ENCODE data around the gene FAM120B.

The FAM120B gene

DNA sequence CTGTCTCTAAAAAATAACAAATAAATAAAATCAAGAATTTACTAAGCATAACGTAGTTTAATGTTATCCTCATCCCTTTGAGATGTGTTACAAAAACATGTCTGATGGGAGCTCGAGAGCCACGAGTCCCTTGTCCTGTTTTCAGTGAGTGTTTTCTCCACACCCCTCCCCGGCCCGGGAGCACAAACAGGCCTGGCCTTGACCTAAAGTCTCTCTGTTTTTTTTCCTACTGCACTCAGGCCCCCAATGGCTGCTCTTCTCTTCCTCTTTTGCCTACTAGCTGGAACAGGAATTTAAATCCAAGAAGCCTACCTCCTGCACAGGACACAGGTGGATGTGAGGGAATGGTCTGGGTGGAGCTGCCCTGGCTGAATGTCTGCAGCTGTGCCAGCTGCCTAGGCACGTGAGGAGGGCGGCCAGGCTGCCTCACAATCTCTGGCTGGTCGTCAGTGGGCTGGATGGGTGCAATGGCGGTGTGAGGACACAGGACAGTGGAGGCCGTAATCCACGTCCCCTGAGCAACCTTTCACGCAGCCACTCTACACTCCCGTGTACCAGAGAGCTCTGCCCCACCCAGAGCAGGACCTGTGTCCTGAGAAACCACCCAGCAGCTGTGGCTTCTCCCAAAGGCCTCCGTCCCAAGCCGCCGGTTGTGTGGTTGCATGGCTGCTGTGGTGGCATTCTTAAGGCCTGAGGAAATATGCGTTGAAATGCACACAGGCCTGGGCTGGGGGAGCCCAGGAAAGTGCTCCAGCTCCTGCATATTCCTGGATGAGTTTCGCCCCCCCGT is 117.5 kb downstream of the FAM120B start:
- no peak for DNase-seq

- no peak for DNase-seq
These were observed 118.1 kb downstream of the FAM120B start for GRCh38 chr6:170424604-170425126.

- DNase-seq, result no peak
These were observed 122.9 kb downstream of the FAM120B start for GRCh38 chr6:170429450-170429849.

DNA sequence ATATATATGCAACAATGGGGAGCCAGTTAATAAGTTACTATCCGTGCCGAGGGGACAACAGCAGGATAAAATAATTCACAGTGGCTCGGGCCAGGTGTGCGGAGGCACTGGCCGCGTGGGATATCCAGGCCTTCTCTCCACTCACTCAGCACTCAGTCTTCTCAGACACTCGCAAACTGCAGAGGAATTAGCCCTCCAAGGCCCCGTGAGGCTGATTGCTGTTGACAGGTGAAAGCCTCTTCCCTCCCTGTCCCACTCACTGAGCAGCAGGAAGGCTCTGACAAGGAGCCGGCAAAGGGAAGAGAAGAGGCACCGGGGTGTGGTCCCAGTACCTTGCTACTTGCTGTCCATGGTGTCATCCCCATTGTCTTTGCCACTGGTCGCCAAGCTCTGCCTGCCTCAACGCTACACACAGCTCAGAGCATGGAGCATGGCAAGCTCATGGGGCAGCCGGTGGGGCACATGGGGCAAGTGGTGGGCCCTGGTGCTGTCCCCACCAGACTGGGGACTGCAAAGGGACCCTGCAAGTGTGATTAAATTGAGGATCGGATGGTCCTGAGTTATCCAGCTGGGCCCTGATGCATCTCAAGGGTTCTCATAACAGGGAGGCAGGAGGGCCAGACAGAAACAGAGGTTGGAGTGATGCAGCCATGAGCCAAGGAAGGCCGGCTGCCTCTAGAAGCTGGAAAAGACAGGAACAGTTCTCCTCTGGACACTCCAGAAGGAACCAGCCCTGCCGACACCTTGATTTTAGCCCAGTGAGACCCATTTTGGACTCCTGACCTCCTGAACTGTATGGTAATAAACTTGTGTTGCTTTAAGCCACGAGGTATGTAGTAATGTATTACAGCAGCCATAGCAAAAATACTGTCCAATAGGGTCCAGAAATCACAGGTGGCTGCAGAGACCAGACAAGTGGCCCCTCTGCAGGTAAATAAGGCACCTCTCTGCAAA is 126.9 kb downstream of the FAM120B start:
- no peak for DNase-seq

- DNase-seq, result no peak
These were observed 127.7 kb downstream of the FAM120B start for GRCh38 chr6:170434117-170434820.

- DNase-seq, result no peak
These were observed 128.2 kb downstream of the FAM120B start for GRCh38 chr6:170434821-170435155.

- no peak for DNase-seq
These were observed 129.2 kb downstream of the FAM120B start for GRCh38 chr6:170435766-170436165.

GRCh38 chr6:170436209-170436809 is 129.8 kb downstream of the FAM120B start:
- no peak for DNase-seq

DNA sequence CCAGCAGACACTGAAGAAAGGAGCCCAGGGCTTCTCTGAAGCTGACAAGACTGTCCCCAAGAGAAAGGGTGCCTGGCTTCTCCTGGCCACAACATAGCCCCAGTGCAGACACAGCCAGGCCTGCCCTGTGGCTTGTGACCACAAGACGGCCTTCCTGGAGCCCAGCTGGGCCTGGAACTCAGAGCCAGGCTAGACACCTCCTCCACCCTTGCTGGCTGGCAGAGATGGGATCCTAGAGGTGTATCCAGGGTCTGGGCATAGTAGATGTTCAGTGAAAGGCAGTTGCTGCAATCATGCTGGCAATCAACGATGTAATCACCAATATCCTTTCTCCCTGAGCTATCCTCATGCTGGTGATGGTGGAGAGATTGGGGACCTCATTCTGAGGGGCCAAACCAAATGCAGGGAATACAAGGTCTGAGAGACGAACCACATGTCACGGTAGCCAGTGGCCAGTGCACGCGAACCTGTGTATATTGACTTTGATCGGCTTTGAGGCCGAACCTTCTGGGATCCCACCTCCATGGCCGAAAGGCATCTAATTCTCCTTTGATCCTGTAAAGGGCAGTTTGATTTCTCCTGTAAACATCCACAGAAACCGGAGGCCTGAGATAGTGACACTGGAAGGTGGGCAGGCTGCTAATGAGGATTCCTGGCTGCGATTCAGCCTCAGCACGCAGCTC is 131.3 kb downstream of the FAM120B start:
- no peak for DNase-seq

DNA sequence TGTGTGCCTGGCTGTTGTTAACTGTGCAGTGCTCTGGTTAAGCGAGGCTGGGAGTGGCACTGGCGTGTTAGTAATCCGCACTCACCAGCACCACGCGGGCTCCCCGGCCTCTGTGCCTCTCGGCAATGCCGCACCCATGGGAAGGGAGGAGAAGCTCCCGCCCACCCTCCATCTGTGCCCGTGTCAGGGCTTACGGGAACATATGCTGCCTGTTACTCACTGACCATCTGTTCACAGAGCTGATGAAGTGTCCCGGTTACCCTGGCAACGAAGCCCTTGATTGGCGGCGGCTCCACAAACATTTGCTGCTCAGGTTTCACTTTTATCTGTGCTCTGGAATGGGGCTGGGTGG is 131.8 kb downstream of the FAM120B start:
- peak; percentile 70 to 87 (median 79) for DNase-seq

- DNase-seq, result no peak
These were observed 132.3 kb downstream of the FAM120B start for GRCh38 chr6:170438861-170439260.

- DNase-seq, result no peak
These were observed 133.1 kb downstream of the FAM120B start for GRCh38 chr6:170439366-170440361.

GRCh38 chr6:170440437-170440836 is 133.9 kb downstream of the FAM120B start:
- DNase-seq, result no peak

DNA sequence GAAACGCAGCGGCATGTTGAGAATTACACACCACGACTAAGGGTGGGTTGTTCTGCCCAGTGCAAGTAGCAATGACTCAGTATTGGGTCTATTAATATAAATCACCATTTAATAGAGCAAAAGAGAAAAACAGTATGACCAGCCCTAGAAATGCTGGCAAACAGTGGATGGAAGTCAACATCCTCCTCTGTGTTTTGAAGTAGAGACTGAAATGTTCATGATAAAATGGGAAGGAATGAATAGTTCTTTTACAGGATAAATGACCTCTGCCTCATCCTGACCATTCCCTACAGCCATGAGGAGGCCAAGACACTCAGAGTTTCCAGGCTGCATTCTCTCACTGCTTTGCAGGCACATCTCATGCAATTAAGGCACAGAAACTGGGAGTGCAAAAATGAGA is 134.8 kb downstream of the FAM120B start:
- DNase-seq, result no peak

DNA sequence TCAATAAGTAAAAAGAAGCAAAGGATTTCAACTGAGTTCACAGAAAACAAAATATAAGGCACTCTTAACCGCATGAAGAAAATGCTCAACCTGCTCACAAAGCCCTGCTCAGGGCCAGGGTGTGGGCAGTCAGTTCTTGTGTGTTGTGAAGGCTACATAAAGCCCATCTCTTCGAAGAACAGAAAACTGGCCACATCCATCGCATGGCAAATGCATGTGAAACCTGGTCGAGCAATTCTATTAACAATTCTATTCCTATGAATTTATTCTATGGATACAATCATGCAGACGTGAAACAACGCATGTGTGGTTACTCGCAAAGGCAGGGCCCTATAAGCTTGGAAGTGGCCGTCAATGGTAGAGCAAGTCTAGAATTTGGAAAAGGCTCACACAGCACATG is 136.0 kb downstream of the FAM120B start:
- no peak for DNase-seq

DNA sequence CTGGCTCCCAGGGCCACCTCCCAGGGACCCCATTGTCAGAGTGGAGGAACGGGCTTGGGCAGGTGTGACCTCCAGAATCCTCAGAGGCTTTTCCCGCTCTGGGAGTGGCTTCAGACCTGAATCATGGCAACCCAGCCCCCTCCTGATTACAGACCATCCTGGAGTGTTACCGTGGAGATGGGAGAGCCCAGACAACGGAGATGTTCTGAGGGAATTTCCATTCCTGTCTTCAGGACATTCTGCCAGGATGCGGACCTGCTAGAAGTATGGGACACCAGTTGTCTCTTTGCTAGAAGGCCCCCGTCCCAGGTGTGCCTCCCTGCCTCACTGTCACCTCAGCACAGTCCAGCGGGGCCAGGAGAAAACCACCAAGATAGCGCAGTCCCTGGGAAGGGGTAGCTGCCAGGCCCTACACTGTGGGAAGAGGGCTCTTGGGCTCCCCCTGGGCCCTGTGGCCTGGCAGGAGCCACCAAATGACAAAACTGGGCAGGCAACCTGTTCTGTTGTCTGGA is 136.6 kb downstream of the FAM120B start:
- no peak for DNase-seq

- DNase-seq, result no peak
These were observed 137.6 kb downstream of the FAM120B start for GRCh38 chr6:170444056-170444591.

GRCh38 chr6:170444811-170445211 is 138.3 kb downstream of the FAM120B start:
- no peak for DNase-seq

- no peak for DNase-seq
These were observed 138.9 kb downstream of the FAM120B start for GRCh38 chr6:170445487-170445886.

- no peak for DNase-seq
These were observed 139.4 kb downstream of the FAM120B start for GRCh38 chr6:170445971-170446370.
